GM19395 (cell line): ENCODE results near the gene DOCK4.

Source experiments
- ATAC-seq: cut with Tn5 transposase; IDR thresholded peaks from one replicate; pipeline ENCODE4 v1.9.1; 2021; ENCODE audit warnings: mild to moderate bottlenecking, moderate library complexity; ENCODE audit not compliant: unreplicated experiment

The DOCK4 gene

GRCh38 chr7:112115880-112116279 lies 90.3 kb downstream of the DOCK4 start:
- ATAC-seq, result no peak

DNA sequence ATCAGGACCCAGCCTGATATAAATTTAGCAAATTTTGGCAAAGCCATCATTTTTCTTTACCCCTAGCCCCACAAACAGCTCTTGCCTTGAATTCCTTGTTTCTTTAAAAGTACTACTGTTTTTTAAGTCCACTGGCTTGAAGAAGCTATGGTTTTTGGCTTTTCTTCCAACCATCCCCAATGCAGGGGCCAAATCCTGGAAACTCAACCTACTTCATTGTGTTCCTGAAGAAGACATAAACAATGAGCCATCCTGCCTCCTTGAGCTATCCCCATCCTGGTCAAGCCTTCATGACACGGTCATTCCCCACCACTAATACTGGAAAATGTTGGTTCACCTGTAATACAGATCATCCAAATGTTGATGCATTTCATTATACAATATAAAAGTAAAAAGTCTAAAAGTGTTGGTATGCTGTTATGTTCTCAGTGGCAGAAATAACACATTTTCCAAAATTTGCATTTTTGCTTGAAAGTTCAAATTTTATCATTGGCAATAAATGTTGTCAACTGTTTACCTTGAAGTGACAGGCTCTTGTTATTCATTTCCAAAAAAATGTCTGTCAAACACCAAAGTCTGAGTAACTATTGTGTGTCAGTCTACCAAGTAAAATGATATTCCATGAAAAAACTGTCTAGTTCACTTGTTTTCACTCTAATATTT lies 92.2 kb downstream of the DOCK4 start:
- ATAC-seq, result no peak

DNA sequence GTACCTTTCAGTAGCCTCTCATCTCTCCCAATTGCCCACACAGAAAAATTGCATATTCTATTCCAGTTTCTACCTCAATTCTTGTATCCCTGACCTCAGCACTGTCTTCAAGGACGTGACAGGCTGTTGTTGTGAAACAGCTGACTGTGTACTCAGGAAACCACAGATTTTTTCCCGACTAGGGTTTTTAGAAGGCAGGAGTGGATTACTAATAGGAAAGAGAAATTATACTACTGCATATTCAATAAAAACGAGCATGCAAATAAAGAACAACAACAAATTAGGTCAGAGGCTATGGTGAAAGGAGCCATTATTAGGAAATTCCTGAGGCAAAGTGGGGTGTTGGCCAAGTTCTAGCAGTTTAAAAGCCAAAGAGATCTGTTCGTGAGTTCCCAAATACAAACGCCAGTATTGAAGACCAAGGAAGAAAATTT lies 93.4 kb downstream of the DOCK4 start:
- no peak for ATAC-seq

GRCh38 chr7:112110651-112111050 lies 95.5 kb downstream of the DOCK4 start:
- no peak for ATAC-seq

DNA sequence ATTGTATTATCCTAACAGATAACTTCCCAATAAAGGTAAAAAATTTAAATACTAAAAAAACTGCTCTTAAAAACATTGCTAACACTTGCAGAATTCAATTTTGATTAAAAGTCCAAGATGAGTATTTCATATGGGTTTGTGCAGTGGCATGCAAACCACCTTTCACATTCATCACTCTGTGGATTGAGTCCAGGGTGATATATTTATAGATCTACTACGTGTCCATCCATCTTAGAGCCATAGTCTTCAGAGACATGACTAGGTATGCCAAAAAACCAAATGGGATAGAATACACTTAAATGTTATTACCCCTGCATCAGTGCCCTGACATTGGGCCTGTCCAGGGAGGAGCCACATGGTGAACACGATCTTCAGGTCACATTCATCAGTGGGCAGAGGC lies 96.0 kb downstream of the DOCK4 start:
- no peak for ATAC-seq

DNA sequence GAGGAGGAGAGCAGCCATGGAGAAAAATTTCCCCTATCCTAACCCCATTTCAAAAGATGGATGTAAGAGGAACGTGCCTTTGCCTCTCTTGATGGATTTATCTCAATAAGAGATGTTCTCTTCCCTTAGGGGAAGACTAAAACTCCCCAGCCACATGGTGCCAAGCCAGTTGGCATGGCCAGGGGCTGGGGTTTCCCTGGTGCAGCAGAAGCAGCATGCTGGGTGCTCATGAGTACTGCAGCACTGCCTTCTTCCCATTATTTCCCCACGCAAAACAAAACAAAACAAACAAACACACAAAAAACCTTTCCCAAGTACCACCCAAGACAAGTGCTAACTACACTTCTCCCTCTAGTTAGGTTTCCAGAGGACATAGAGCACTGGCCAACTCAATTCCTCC lies 97.2 kb downstream of the DOCK4 start:
- no peak for ATAC-seq

DNA sequence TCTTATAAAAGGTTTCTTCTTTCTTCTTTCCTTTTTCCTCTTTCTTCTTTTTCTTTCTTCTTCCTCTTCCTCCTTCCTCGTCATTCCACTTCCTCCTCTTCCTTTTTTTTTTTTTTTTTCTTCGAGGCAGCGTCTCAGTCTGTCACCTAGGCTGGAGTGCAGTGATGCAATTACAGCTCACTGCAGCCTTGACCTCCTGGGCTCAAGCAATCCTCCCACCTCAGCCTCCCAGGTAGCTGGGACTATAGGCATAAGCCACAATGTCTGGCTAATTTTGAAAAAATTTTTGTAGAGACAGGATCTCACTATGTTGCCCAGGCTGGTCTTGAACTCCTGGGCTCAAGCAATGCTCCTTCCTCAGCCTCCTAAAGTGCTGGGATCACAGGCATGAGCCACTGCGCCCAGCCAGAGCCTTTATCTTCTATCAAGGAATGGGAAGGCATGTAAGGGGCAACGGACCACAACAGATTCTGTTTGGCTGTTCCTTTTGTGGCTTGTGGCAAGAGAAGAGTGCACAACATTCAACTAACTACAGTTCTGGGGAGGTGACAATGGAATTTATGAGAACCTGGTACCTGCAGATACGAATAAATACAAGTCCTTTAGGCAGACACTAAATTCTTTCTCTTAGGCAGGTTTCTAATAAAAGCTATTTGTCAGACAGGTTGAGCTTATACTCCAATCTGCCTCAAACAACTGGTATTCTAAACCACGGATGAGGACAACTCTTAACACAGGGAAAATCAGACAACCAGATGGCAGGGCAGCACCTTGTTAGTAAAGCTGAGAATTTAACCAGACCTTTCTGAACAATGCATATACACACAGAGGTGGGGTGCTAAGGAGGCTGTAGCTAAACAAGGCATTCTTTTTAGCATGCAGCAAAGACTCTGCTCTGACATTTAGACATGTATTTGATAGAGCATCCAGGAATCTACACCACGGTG lies 100.3 kb downstream of the DOCK4 start:
- ATAC-seq, result no peak

GRCh38 chr7:112104120-112104519 lies 102.1 kb downstream of the DOCK4 start:
- no peak for ATAC-seq

GRCh38 chr7:112103246-112103645 lies 103.0 kb downstream of the DOCK4 start:
- ATAC-seq, result no peak

- no peak for ATAC-seq
These were observed 104.9 kb downstream of the DOCK4 start for GRCh38 chr7:112101201-112101846.

GRCh38 chr7:112097524-112097923 lies 108.7 kb downstream of the DOCK4 start:
- no peak for ATAC-seq

- no peak for ATAC-seq
These were observed 112.8 kb downstream of the DOCK4 start for GRCh38 chr7:112093409-112093808.

DNA sequence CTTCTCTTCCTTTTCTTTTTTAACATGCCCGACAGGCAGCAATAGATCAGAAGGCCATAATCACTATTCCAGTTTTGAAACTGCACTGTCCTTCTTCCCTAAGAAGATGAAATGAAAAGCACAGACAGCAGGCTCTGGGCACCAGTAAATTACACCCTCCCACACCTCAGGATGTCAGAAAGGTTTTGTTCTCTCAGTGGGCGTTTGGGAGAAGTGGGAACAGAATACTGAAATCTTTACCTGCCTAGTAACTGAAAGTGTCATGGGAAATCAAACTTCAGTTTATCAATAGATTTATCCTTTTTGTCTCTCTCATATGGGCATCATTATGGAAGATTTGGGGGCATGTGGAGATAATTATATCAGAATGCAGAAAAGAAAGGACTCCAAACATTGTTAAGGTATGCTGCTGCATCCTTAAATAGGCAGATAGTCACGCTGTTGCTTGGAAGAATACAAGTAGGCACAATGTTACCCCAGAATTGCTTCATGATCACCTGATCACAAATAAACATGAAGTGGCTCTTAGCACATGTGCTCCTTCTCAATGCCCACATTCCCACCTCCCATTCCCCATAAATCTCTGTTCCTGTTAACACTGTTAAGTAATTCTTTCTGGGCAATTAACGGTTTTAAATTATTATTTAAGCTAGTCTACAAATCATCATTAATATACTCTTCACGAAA lies 113.3 kb downstream of the DOCK4 start:
- no peak for ATAC-seq

GRCh38 chr7:112092306-112092705 lies 113.9 kb downstream of the DOCK4 start:
- no peak for ATAC-seq

DNA sequence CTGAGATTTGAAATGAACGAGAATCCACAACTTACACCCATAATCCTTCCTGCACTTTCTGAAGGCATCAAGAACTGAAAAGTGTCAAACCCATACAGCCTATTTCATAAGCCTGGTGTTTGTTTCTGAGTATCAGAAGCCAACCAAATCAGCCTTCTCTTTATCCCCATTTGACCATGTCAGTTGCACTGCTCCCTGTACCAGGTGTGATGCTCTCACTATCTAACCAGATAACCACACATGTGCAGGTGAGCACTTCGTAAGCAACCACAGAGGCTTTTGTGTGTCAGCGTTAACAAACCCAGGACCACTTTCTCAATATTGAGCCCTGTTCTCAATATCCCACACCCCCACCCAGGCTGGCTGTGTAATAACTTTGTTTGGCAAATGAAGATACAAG lies 114.4 kb downstream of the DOCK4 start:
- ATAC-seq, result no peak

DNA sequence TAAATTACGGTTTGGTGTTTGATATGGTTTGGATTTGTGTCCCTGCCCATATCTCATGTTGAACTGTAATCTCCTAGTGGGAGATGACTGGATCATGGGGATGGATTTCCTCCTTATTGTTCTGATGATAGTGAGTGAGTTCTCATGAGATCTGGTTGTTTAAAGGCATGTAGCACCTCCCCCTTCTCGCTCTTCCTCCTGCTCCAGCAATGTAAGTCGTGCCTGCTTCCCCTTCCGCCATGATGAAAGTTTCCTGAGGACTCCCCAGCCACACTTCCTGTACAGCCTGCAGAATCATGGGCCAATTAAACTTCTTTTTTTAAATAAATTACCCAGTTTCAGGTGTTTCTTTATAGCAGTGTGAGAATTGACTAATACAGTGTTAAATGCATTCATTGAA lies 116.6 kb downstream of the DOCK4 start:
- no peak for ATAC-seq

DNA sequence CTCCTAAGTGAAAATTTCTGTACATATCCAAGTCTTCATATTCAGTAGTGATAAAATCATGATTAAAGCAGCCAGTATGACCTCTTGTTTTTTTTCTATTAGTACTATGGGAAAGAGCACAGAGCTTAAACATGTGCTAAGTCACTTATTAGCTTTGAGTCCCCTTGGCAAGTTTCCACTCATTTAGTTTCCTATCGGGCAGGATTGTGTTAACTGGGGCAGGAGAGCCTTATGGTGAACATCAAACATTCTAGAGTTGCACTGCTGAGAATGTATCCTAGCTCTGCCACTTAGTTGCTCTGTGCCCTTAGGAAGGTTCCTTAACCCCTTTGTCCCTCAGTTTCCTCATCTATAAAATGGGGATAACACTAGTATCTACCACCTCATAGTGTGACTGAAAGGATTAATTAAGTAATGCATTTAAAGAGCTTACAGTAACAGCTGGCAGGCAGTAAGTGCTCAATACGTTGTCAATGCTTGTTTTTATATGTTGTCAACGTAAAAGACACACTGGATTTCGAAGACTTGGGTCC lies 117.6 kb downstream of the DOCK4 start:
- no peak for ATAC-seq

- no peak for ATAC-seq
These were observed 119.5 kb downstream of the DOCK4 start for GRCh38 chr7:112086496-112087254.

- ATAC-seq, result peak; percentile 68
These were observed 121.7 kb downstream of the DOCK4 start for GRCh38 chr7:112084520-112084971.

- no peak for ATAC-seq
These were observed 122.3 kb downstream of the DOCK4 start for GRCh38 chr7:112083776-112084355.
